Neuronal stem cell (in vitro differentiated cells): ENCODE results near the gene PRDM8.

Source experiments
- DNase-seq: peaks from one replicate; pipeline ENCODE4 v3.0.0-alpha.2; 2013; ENCODE audit warnings: low spot score
- H2AFZ ChIP-seq: one replicate; pipeline ENCODE4 v1.6.1; 2013; ENCODE audit warnings: mild to moderate bottlenecking, low read length, inconsistent platforms
- H2AK5ac ChIP-seq: 2 replicates; pipeline ENCODE4 v1.6.1; 2013; ENCODE audit warnings: low read depth, mild to moderate bottlenecking, inconsistent platforms, low read length, moderate library complexity, mixed read lengths
- H2BK120ac ChIP-seq: 2 replicates; pipeline ENCODE4 v1.6.1; 2013; ENCODE audit warnings: low read depth, mild to moderate bottlenecking, inconsistent platforms, low read length, moderate library complexity, mixed read lengths
- H2BK12ac ChIP-seq: one replicate; pipeline ENCODE4 v1.6.1; 2013; ENCODE audit warnings: low read length, inconsistent platforms
- H2BK15ac ChIP-seq: 2 replicates; pipeline ENCODE4 v1.6.1; 2013; ENCODE audit warnings: mild to moderate bottlenecking, low read length, inconsistent platforms, mixed read lengths
- H2BK5ac ChIP-seq: one replicate; pipeline ENCODE4 v1.6.1; 2013; ENCODE audit warnings: inconsistent platforms, mild to moderate bottlenecking, low read length, moderate library complexity
- H3K14ac ChIP-seq: one replicate; pipeline ENCODE4 v1.6.1; 2013; ENCODE audit warnings: low read length, inconsistent platforms
- H3K18ac ChIP-seq: 2 replicates; pipeline ENCODE4 v1.6.1; 2013; ENCODE audit warnings: low read length, inconsistent platforms
- H3K23ac ChIP-seq: 2 replicates; pipeline ENCODE4 v1.6.1; 2013; ENCODE audit warnings: low read depth, mild to moderate bottlenecking, mixed read lengths, low read length, inconsistent platforms; ENCODE audit not compliant: poor library complexity
- H3K27ac ChIP-seq: replicated peaks from 3 replicates; pipeline ENCODE4 v1.5.1; 2013; ENCODE audit warnings: low read length, inconsistent platforms
- H3K27me3 ChIP-seq, 3 experiments: 2 replicates each; pipeline ENCODE4 v1.6.1; 2013; ENCODE audit warnings: low read length in 3 of 3, mild to moderate bottlenecking in 2 of 3, inconsistent platforms in 1 of 3, low read depth in 1 of 3, mixed read lengths in 1 of 3, moderate library complexity in 1 of 3; ENCODE audit not compliant: control insufficient read depth in 3 of 3, insufficient read depth in 3 of 3
- H3K36me3 ChIP-seq, 2 donors: replicated peaks in 1 of 2; 2 replicates each; pipeline ENCODE4 v1.6.1; 2013; ENCODE audit warnings: low read length in 2 of 2; ENCODE audit not compliant: control insufficient read depth in 2 of 2, insufficient read depth in 2 of 2
- H3K4ac ChIP-seq: 2 replicates; pipeline ENCODE4 v1.6.1; 2013; ENCODE audit warnings: inconsistent platforms, mild to moderate bottlenecking, low read length, moderate library complexity
- H3K4me1 ChIP-seq, 2 donors: 1 replicate in 1 of 2; 2 replicates in 1 of 2; pipeline ENCODE4 v1.6.1; 2013; ENCODE audit warnings: low read length in 2 of 2, low read depth in 1 of 2; ENCODE audit not compliant: control insufficient read depth in 2 of 2, insufficient read depth in 1 of 2
- H3K4me2 ChIP-seq: one replicate; pipeline ENCODE4 v1.6.1; 2013; ENCODE audit warnings: mild to moderate bottlenecking, low read length, inconsistent platforms; ENCODE audit not compliant: insufficient read depth, poor library complexity, severe bottlenecking
- H3K4me3 ChIP-seq, 2 donors: 2 replicates each; pipeline ENCODE4 v1.5.1; 2013; ENCODE audit warnings: low read length in 2 of 2, mild to moderate bottlenecking in 2 of 2, inconsistent platforms in 1 of 2, moderate library complexity in 1 of 2
- H3K79me1 ChIP-seq: one replicate; pipeline ENCODE4 v1.6.1; 2013; ENCODE audit warnings: low read depth, mild to moderate bottlenecking, inconsistent platforms, low read length, moderate library complexity
- H3K9ac ChIP-seq: one replicate; pipeline ENCODE4 v1.6.1; 2013; ENCODE audit warnings: mild to moderate bottlenecking, low read depth, low read length, inconsistent platforms; ENCODE audit not compliant: poor library complexity
- H3K9me3 ChIP-seq, 2 donors: replicated peaks in 1 of 2; 2 replicates each; pipeline versions ENCODE3 to v1.6.1; 2013; ENCODE audit warnings: low read length in 2 of 2, mild to moderate bottlenecking in 2 of 2, inconsistent platforms in 1 of 2, low read depth in 1 of 2, mixed read lengths in 1 of 2, moderate library complexity in 1 of 2; ENCODE audit not compliant: control insufficient read depth in 2 of 2, insufficient read depth in 1 of 2
- H4K8ac ChIP-seq: one replicate; pipeline ENCODE4 v1.6.1; 2013; ENCODE audit warnings: low read depth, mild to moderate bottlenecking, inconsistent platforms, low read length, moderate library complexity
- H4K91ac ChIP-seq: one replicate; pipeline ENCODE4 v1.6.1; 2013; ENCODE audit warnings: low read length, low read depth, mild to moderate bottlenecking, inconsistent platforms; ENCODE audit not compliant: poor library complexity
- WGBS, 2 donors: extraction: QIAGEN DNeasy Blood & Tissue Kit; methylation state at CpG; one replicate each; pipeline ENCODE4 v1.1.7; 2013; ENCODE audit warnings: missing lambda C conversion rate in 2 of 2, mixed read lengths in 1 of 2; ENCODE audit not compliant: insufficient read length in 2 of 2, insufficient replicate concordance in 1 of 2; ENCODE audit errors: extremely low coverage in 2 of 2; 5-methylcytosine and 5-hydroxymethylcytosine counted together

Gene PRDM8

DNA sequence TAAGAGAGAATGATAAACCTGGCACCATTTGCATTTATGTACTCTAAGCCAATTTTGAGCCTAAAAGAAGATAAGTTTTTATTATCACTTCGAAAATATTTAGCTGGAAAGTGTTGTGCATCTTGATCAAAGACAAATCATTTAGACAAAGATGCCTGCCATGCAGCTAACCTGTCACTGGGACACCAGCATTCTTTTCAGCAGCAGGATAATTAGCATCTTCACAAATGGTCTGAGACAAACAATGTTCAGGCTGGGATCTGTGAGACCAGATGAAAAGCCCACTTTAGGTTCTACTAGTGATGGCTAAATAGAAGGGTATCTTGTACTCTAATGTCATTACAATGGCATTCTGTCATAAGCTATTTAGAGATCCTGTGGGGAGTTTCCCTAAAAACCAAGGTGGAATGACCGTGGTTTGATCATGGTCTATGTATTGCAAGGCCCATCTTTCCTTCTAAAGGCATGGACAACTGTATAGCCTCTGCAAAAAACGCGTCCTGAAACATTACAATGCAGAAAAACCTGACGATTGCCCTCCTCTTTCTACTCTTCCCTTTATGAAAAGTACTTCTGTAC, 7.2 kb downstream of the PRDM8 start:
- Histone ChIP-seq H4K8ac (no peak overlapping the region), H2BK12ac (no peak overlapping the region), H3K79me1 (peaks cover 4% of the 10 kb centered on the region), H3K27ac (no peak overlapping the region), H2BK120ac (no peak overlapping the region), H3K9me3 (peaks cover 11 to 15% of the 10 kb centered on the region in 2 donors), H3K4me1 (peaks cover 0 to 13% of the 10 kb centered on the region in 2 donors), H4K91ac (no peak overlapping the region), H3K23ac (no peak overlapping the region), H2BK5ac (no peak overlapping the region), H3K4ac (no peak overlapping the region), H2AK5ac (no peak overlapping the region), H2BK15ac (no peak overlapping the region), H3K27me3 (peaks cover 38 to 95% (median 80%) of the 10 kb centered on the region in 3 experiments), H3K4me2 (no peak overlapping the region), H3K18ac (no peak overlapping the region), H3K4me3 (no peak overlapping the region), H2AFZ (no peak overlapping the region), H3K14ac (no peak overlapping the region), H3K9ac (no peak overlapping the region), H3K36me3 (no peaks in the 10 kb centered on the region)
- WGBS, 2 donors, result no CpG with 5 or more reads among the region's 5 CpGs
- no peak for DNase-seq

DNA sequence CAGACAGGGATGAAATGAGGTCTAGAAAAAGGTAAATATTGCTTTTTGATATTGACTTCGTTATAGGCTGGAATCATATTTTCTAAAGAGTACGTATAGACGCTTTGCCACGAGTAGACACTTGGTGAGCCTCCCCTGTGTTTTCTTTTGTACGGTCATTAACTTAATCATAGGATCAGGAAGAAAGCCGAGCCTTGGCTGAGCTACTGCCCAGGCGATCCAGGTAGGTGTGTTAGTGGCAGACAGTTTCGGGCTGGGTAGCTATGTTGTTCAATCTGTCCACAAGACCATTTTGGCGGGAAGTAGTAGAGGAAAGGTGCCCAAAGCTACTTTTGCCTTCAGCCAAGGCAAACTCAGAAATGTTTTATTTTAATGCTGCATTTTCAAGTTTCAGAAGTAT, 8.8 kb downstream of the PRDM8 start:
- no peak overlapping the region for H3K27ac ChIP-seq
- no peak overlapping the region for H2BK5ac ChIP-seq
- no peak overlapping the region for H2AK5ac ChIP-seq
- no peak overlapping the region for H2BK12ac ChIP-seq
- H3K9me3 ChIP-seq, result peaks cover 11 to 13% of the 10 kb centered on the region in 2 donors
- no peak overlapping the region for H3K14ac ChIP-seq
- H3K79me1 ChIP-seq, result peaks cover 4% of the 10 kb centered on the region
- no peak overlapping the region for H4K8ac ChIP-seq
- peaks cover 0 to 13% of the 10 kb centered on the region in 2 donors for H3K4me1 ChIP-seq
- H3K4me2 ChIP-seq, result no peak overlapping the region
- no peak for DNase-seq
- H2AFZ ChIP-seq, result no peak overlapping the region
- H2BK15ac ChIP-seq, result no peak overlapping the region
- no CpG with 5 or more reads among the region's 9 CpGs for WGBS, 2 donors
- H4K91ac ChIP-seq, result no peak overlapping the region
- no peak overlapping the region for H3K4me3 ChIP-seq
- peaks cover 33 to 88% (median 74%) of the 10 kb centered on the region in 3 experiments for H3K27me3 ChIP-seq
- H3K9ac ChIP-seq, result no peak overlapping the region
- H3K23ac ChIP-seq, result no peak overlapping the region
- H3K4ac ChIP-seq, result no peak overlapping the region
- H2BK120ac ChIP-seq, result no peak overlapping the region
- no peaks in the 10 kb centered on the region for H3K36me3 ChIP-seq
- no peak overlapping the region for H3K18ac ChIP-seq

DNA sequence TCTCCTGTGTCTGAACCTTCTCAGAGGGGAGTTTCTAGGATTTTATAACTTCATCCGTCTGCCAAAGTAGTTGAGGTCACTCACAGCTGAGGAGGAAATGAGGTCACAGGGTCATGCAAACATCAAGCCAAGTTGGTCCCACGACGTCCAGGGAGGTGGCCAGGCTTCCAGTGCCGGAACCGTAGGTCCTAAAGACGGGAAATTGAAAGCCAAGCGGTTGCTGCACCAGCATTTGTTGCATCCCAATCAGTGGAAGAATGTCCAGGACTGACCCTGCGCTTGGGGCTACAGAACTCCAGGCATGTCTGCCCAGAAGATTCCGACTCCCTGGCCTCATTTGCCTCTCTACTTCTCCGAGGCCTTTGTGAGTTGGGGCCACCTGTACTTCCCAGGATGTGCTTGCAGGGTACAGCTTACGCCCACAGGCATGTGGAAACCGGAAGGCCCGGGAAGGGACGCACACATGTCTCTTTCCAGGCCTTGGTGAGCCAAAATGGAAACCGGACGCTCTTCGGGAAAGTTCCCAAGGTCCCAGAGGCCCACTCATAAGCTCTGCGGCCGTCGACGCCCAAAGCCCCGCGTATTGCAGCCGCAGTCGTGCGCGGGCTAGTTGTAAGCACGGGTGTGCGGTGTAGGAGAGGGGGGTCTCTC, 9.3 kb downstream of the PRDM8 start:
- Histone ChIP-seq H3K9ac (no peak overlapping the region), H4K8ac (no peak overlapping the region), H3K79me1 (peaks cover 4% of the 10 kb centered on the region), H2BK5ac (peak overlapping the region; percentile 55), H2BK15ac (no peak overlapping the region), H3K9me3 (peaks cover 10 to 11% of the 10 kb centered on the region in 2 donors), H3K4me1 (peaks cover 0 to 11% of the 10 kb centered on the region in 2 donors), H3K14ac (no peak overlapping the region), H2BK12ac (no peak overlapping the region), H3K18ac (no peak overlapping the region), H3K27me3 (peaks cover 31 to 83% (median 69%) of the 10 kb centered on the region in 3 experiments), H3K23ac (peak overlapping the region; percentile 35), H3K4me2 (peak overlapping the region; percentile 29), H3K27ac (no peak overlapping the region), H3K36me3 (no peaks in the 10 kb centered on the region), H2AFZ (peak overlapping the region; percentile 57), H2BK120ac (no peak overlapping the region), H3K4ac (no peak overlapping the region), H4K91ac (no peak overlapping the region), H2AK5ac (no peak overlapping the region), H3K4me3 (no peak overlapping the region)
- DNase-seq, result no peak
- no CpG with 5 or more reads among the region's 29 CpGs for WGBS, 2 donors

DNA sequence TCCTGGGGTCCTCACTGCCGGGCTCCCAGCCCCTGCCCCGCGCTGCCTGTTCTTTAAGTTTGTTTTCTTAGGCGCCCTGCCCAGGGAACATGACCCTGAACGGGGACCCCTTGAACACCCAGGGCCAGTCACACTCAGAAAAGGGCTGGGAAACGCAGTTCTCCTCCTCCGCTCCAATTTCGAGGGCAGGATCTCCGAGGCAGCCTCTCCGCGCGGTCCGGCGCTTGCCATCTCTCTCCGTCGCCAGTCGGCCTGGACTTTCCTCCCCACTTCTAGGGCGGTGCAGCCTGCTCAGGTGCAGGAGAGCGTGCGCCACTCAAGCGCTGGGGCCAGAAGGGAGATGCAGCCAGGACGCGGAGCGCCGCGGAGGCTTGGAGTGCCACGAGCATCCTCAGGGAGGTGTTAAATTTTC, 9.9 kb downstream of the PRDM8 start:
- H4K8ac ChIP-seq, result no peak overlapping the region
- H3K4me3 ChIP-seq, result peak overlapping the region in 1 of 2 donors; percentile 23
- H4K91ac ChIP-seq, result no peak overlapping the region
- no peak overlapping the region for H3K27ac ChIP-seq
- no peak overlapping the region for H2AK5ac ChIP-seq
- H2BK15ac ChIP-seq, result no peak overlapping the region
- H3K18ac ChIP-seq, result peak overlapping the region; percentile 48
- H3K4me1 ChIP-seq, result peaks cover 0 to 10% of the 10 kb centered on the region in 2 donors
- peaks cover 10 to 11% of the 10 kb centered on the region in 2 donors for H3K9me3 ChIP-seq
- H2AFZ ChIP-seq, result peak overlapping the region; percentile 57
- no peak overlapping the region for H3K9ac ChIP-seq
- no peak overlapping the region for H2BK120ac ChIP-seq
- no peak overlapping the region for H2BK12ac ChIP-seq
- peaks cover 4% of the 10 kb centered on the region for H3K79me1 ChIP-seq
- H3K14ac ChIP-seq, result no peak overlapping the region
- peak overlapping the region; percentile 65 for H3K23ac ChIP-seq
- whole genome bisulfite sequencing, 2 donors, result no CpG with 5 or more reads among the region's 27 CpGs
- DNase-seq, result no peak
- H3K36me3 ChIP-seq, result no peaks in the 10 kb centered on the region
- peak overlapping the region; percentile 29 for H3K4me2 ChIP-seq
- H3K27me3 ChIP-seq, result peaks cover 31 to 81% (median 64%) of the 10 kb centered on the region in 3 experiments
- peak overlapping the region; percentile 55 for H2BK5ac ChIP-seq
- no peak overlapping the region for H3K4ac ChIP-seq
